Endothelial cell (in vitro differentiated cells): ENCODE measurements around the gene APOM. TPM values are rescaled to one million over a fixed set of nuclear protein-coding genes. Genes with fewer than 3 reads are reported as not detected.

Experiments used
- DNase-seq: peaks from one replicate; pipeline ENCODE4 v3.0.0; 2021; ENCODE audit warnings: low spot score
- H3K27ac Mint-ChIP-seq: one replicate; pipeline ENCODE4 v1.8.0; 2021; ENCODE audit warnings: mixed read lengths, inconsistent platforms; ENCODE audit not compliant: unreplicated experiment
- H3K27me3 Mint-ChIP-seq: one replicate; pipeline ENCODE4 v1.8.0; 2021; ENCODE audit warnings: mild to moderate bottlenecking, moderate library complexity, mixed read lengths, inconsistent platforms; ENCODE audit not compliant: unreplicated experiment
- H3K36me3 Mint-ChIP-seq: one replicate; pipeline ENCODE4 v1.8.0; 2021; ENCODE audit warnings: mild to moderate bottlenecking, low read depth, mixed read lengths, inconsistent platforms; ENCODE audit not compliant: unreplicated experiment
- H3K4me1 Mint-ChIP-seq: one replicate; pipeline ENCODE4 v1.8.0; 2021; ENCODE audit warnings: mild to moderate bottlenecking, mixed read lengths, inconsistent platforms; ENCODE audit not compliant: unreplicated experiment
- H3K4me3 Mint-ChIP-seq: one replicate; pipeline ENCODE4 v1.8.0; 2021; ENCODE audit warnings: mild to moderate bottlenecking, mixed read lengths, inconsistent platforms; ENCODE audit not compliant: unreplicated experiment
- H3K9me3 Mint-ChIP-seq: one replicate; pipeline ENCODE4 v1.8.0; 2021; ENCODE audit warnings: mixed read lengths, inconsistent platforms; ENCODE audit not compliant: unreplicated experiment
- CTCF ChIP-seq: fragments of 200-600 bp; sonication (generic); IDR thresholded peaks from one replicate; pipeline ENCODE4 v1.5.0; 2021; ENCODE audit warnings: antibody characterized with exemption; ENCODE audit not compliant: unreplicated experiment
- total RNA-seq: library from RNA; stranded (reverse); fragmentation: NEBNext Ultra II Directional; extraction: Animal tissue kit (Norgen Biotek cat#: 25700); gene quantifications from one replicate; pipeline ENCODE4 v1.2.1, GENCODE V29; 2021; ENCODE audit not compliant: unreplicated experiment

The APOM gene
- total RNA-seq, 1 donor from 2014 or later = 0.92 TPM

- Mint-ChIP-seq H3K36me3 (peaks cover 18% of the 10 kb centered on the region), H3K27me3 (peaks cover 13% of the 10 kb centered on the region), H3K27ac (peak overlapping the region; percentile 84), H3K9me3 (no peaks in the 10 kb centered on the region), H3K4me1 (peaks cover 16% of the 10 kb centered on the region), H3K4me3 (peak overlapping the region; percentile 56)
- TF ChIP-seq CTCF = no peak
- no peak for DNase-seq
These were observed 20.7 kb downstream of the APOM start for GRCh38 chr6:31676322-31676903.

GRCh38 chr6:31676904-31677303 is 21.2 kb downstream of the APOM start:
- peak overlapping the region; percentile 56 for H3K4me3 Mint-ChIP-seq

GRCh38 chr6:31677955-31678354 is 22.3 kb downstream of the APOM start:
- no peak for TF ChIP-seq CTCF
- H3K4me3 Mint-ChIP-seq = peak overlapping the region; percentile 52
- peaks cover 14% of the 10 kb centered on the region for H3K36me3 Mint-ChIP-seq
- H3K9me3 Mint-ChIP-seq = no peaks in the 10 kb centered on the region
- no peak for DNase-seq
- no peak overlapping the region for H3K27ac Mint-ChIP-seq
- peaks cover 20% of the 10 kb centered on the region for H3K4me1 Mint-ChIP-seq
- peaks cover 13% of the 10 kb centered on the region for H3K27me3 Mint-ChIP-seq

More at GRCh38 chr6:31676904-31677303, 21.2 kb downstream of the APOM start:
- no peaks in the 10 kb centered on the region for H3K9me3 Mint-ChIP-seq
- peaks cover 13% of the 10 kb centered on the region for H3K27me3 Mint-ChIP-seq
- no peak for TF ChIP-seq CTCF
- H3K27ac Mint-ChIP-seq = no peak overlapping the region
- no peak for DNase-seq
- H3K36me3 Mint-ChIP-seq = peaks cover 18% of the 10 kb centered on the region
- peaks cover 20% of the 10 kb centered on the region for H3K4me1 Mint-ChIP-seq

- H3K9me3 Mint-ChIP-seq = no peaks in the 10 kb centered on the region
- peak; percentile 29 for TF ChIP-seq CTCF
- H3K4me3 Mint-ChIP-seq = peak within 1 kb of the TSS; percentile 84
- H3K27me3 Mint-ChIP-seq = peaks cover 13% of the 10 kb centered on the region
- peak; percentile 63 for DNase-seq
- peaks cover 15% of the 10 kb centered on the region for H3K36me3 Mint-ChIP-seq
- peak within 1 kb of the TSS; percentile 88 for H3K27ac Mint-ChIP-seq
- peaks cover 24% of the 10 kb centered on the region for H3K4me1 Mint-ChIP-seq
These were observed 24.8 kb downstream of the APOM start, which contains the start of gene LY6G5C for GRCh38 chr6:31680226-31681134. Gene LY6G5C (minus strand): TSS chr6:31681067. CDS start chr6:31680373, 694 bp downstream.
